ENCODE data around the gene MAML1.
A peak's percentile ranks its signal among the peaks of the same experiment; 100 is the strongest.
"Not testable (repeated sequence)": the region's sequence is repeated elsewhere in the genome, so short reads cannot be mapped to it uniquely, and the experiment has no call there.

MAML1 gene

DNA sequence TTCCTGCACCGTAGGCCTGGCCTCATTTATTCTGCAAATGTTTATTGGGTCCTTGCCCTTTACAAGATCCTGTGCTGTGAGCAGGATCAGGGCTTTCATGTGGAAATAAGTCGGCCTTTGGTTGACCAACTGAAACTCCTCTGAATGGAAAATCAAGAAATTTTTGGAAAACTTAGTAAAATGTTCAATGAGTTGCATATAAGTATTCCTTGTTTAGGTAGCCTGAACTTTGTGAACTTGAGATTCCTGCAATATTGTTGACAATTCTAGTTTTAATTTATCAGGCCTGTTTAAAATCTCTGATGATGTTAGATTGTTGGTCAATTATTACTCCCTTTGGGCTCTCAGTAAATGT is 1.1 kb downstream of the MAML1 start:
- DNase-seq (ENCODE audit: low read depth in 2 of 2), result no peak

- DNase-seq (ENCODE audit: low read depth in 2 of 2), result no peak
These were observed 2.0 kb downstream of the MAML1 start for GRCh38 chr5:179734536-179735164.

DNA sequence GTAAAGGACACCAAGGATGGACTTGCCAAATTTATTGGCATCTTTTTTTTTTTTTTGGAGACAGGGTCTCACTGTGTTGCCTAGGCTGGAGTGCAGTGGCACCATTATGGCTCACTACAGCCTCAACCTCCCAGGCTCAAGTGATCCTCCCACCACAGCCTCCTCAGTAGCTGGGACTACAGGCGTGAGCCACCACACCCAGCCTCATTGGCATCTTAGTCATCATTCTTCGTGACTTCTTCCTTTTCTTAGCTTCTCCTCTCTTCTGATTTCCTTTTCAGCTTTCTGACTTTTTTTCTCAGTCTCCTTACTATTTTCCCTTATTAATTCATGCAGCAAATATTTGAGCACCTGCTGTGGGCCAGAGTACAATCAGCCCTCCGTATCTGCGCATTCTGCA is 6.1 kb downstream of the MAML1 start:
- no peak for DNase-seq (ENCODE audit: low read depth in 2 of 2)

DNA sequence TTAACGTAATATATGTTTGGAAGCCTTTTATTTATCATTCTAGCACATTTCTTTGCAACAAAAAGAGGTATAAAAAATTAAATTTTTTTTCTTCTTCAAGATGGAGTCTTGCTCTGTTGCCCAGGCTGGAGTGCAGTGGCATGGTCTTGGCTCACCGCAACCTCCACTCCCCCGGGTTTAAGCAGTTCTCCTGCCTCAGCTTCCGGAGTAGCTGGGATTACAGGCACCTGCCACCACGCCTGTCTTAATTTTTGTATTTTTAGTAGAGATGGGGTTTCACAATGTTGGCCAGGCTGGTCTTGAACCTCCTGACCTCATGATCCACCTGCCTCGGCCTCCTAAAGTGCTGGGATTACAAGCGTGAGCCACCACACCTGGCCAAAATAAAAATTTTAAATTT is 11.5 kb downstream of the MAML1 start:
- DNase-seq (ENCODE audit: low read depth in 2 of 2), result not testable (repeated sequence)

DNA sequence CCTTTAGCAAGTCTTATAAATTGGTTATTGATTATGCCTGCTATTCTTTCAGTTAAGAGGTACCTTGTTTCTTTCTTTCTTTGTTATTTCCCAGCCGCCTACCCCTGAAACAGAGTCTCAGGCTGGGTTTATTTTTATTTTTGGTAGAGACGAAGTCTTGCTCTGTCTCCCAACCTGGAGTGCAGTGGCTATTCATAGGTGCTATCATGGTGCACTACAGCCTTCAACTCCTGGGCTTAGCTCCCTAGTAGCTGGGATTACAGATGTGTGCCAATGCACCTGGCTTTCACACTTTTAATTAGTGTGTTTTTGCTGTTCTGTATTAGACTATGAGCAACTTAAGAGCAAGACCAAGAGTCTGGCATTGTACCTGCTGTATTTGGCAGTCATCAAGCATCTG is 14.2 kb downstream of the MAML1 start:
- no peak for DNase-seq (ENCODE audit: low read depth in 2 of 2)

GRCh38 chr5:179747811-179748210 is 15.2 kb downstream of the MAML1 start:
- no peak for DNase-seq (ENCODE audit: low read depth in 2 of 2)

DNA sequence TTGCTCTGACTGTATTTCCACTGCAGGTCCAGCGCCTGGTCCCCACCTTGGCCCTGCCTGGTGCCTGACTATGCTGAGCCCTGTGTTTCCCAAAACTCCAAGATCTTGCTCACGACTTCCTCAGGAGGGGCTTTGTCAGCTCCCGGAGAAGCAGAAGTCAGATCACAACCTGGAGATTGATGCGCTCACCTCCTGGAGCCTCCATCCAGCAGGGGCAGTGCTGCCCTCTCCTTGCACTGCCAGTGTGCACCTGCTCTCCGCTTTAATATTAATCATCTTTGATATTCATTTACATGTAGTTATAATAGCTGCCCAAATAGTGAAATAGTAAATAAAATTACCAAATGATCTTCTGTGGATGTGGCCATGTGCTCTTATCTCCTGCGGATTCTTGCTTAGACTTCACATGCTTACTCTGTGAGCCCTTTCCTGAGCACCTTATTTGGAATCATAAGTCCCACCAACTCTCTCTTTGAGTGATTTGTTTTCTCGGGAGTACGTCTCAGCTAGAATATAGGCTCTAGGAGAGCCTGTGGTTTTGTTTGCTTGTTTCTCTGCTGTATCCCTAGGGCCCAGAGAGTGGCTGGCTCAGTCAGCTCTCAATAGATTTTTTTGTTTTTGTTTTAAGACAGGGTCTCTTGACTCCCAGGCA is 17.4 kb downstream of the MAML1 start:
- DNase-seq (ENCODE audit: low read depth in 2 of 2), result no peak

GRCh38 chr5:179753971-179754370 is 21.3 kb downstream of the MAML1 start:
- no peak for DNase-seq (ENCODE audit: low read depth in 2 of 2)

GRCh38 chr5:179755022-179755421 is 22.4 kb downstream of the MAML1 start:
- DNase-seq (ENCODE audit: low read depth in 2 of 2), result no peak

DNA sequence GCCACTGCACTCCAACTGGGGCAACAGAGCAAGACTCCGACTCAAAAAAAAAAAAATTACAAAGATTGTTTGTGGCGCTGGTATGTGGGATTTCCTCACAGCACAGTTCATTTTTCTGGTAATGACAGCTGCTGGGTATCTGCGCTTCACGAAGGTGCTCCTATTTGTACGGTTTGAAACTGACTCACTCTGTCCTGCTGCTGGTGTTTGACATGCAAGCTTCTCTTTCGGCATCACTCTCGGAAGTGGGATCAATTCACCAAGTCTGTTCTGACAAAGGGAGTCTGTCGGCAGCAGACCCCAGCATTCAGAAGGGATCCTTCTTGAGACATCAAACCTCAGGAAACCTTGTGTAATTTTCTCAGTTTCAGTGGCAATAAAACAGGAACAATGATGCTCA is 26.3 kb downstream of the MAML1 start:
- no peak for DNase-seq (ENCODE audit: low read depth in 2 of 2)

GRCh38 chr5:179759581-179760551 is 27.2 kb downstream of the MAML1 start:
- DNase-seq (ENCODE audit: low read depth in 2 of 2), result peak in 1 of 2 donors; percentile 2

DNA sequence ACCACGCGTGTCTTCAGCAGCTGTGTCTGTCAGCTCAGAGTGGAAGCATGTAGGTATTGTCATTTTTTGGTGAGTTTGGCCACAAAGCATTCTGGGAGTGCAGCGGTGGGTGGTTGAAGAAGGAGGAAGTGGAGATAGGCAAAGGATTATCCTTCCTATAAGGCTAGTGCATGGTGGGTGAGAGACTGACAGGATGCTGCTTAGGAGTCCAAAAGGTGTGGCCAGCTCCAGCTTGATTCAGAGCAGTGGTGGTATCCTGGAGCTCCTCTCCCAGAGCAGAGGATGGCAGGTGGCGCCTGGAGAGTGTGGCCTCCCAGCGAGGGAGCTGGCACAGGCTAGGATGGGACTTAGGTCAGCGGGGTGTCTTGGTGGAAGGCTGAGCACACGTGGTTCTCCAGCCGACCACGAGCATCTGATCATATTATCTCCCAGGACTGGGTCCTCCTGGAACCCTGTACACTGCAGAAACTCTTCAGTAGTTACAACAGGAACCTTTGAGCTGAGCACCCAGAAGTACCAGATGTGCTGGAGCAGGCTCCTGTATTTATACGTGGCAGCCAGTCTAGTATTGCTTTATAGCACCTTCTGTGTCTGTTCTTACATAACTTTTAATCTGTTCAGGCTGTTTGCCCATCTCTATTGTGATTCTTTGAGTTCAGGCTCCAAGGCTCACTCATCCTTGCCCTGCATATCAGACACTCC is 29.6 kb downstream of the MAML1 start:
- no peak for DNase-seq (ENCODE audit: low read depth in 2 of 2)

DNA sequence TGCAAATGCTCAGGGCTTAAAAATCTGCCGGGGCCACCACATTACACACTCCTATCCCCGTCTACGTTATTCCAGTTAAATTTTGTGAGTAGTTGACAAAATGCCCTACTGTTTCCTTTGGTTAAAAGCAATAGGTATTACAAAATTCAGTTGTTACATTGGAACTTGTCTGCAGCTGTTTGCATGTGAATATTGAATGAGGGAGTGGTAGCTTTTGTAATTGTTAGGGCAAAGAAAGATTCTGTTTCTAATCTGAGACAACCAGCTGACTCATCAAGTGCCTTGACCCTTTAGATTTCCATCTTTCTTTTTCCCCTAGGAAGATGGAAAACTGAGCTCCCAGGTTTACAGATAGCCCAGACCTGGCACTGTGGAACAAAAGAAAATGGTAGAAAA is 30.2 kb downstream of the MAML1 start:
- DNase-seq (ENCODE audit: low read depth in 2 of 2), result no peak

GRCh38 chr5:179763215-179763945 is 30.8 kb downstream of the MAML1 start:
- peak in 1 of 2 donors; percentile 10 for DNase-seq (ENCODE audit: low read depth in 2 of 2)

DNA sequence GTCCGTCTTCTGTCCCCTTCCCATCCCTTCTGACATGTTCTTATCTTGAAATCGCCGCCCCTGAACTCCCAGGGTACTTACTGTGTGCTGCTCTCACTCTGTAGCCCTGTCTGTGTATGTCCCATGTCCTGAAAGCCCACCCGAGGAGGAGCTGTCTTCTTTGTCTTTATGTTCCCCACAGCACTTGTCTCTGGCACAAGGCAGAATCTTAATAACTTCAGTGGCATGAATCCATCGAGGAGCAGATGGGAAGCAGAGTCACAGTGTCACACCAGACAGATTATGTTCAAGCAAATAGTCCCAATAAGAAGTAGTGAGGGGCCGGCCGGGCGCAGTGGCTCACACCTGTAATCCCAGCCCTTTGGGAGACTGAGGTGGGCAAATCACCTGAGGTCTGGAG is 31.4 kb downstream of the MAML1 start:
- no peak for DNase-seq (ENCODE audit: low read depth in 2 of 2)

GRCh38 chr5:179765400-179765799 is 32.8 kb downstream of the MAML1 start:
- no peak for DNase-seq (ENCODE audit: low read depth in 2 of 2)

- no peak for DNase-seq (ENCODE audit: low read depth in 2 of 2)
These were observed 33.6 kb downstream of the MAML1 start for GRCh38 chr5:179766021-179766725.

GRCh38 chr5:179766726-179767455 is 34.3 kb downstream of the MAML1 start:
- DNase-seq (ENCODE audit: low read depth in 2 of 2), result no peak

DNA sequence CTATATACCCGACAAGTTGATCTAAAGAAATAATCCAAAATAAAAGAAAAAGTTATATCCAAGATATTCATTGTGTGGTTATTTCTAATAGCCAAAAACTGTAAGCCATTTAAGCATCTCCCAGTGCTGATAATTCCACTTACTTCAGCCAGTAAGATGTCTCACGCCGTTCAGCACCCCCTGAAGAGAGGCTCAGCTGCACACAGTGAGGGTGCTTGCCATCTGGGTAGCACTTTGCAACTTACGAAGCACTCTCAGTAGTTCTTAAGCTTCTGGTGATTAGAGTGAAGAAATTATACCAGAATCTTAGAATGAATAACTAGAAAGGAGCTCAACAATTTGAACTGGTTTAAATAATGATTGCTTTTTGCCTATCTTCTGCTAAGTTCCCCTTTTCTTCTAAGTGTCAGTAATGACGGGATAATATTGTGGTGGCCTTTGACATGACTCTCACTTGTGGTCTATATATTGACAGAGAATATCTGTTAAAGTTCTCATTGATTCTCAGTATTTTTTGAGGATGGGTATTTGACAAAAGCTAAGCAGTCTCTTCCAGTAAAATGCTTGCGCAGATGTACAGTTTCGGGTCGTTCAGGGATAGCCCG is 35.0 kb downstream of the MAML1 start:
- no peak for DNase-seq (ENCODE audit: low read depth in 2 of 2)

All from stimulated activated CD8-positive, alpha-beta memory T cell treated with anti-CD3 and anti-CD28 coated beads, Interleukin-15, amount 100 ng/mL, for 4 hours (primary cell).